Neural cell (in vitro differentiated cells): Measurements from ENCODE around the gene FOXO6.

Source experiments
- CTCF ChIP-seq: fragments of 450-650 bp; IDR thresholded peaks from 2 replicates; pipeline ENCODE4 v1.5.1; 2014; ENCODE audit warnings: antibody characterized with exemption, mild to moderate bottlenecking, moderate library complexity; ENCODE audit not compliant: poor library complexity, severe bottlenecking
- EP300 ChIP-seq: fragments of 450-650 bp; conservative IDR thresholded peaks from 2 replicates; pipeline ENCODE4 v1.6.1; 2014; ENCODE audit warnings: antibody characterized with exemption, mild to moderate bottlenecking, moderate library complexity; ENCODE audit not compliant: poor library complexity, severe bottlenecking
- EZH2 ChIP-seq: fragments of 200-600, 300-800 bp; shearing (Covaris generic), sonication (generic); IDR thresholded peaks from 2 replicates; pipeline ENCODE4 v1.6.1; 2014; ENCODE audit warnings: antibody characterized with exemption, low read length, borderline replicate concordance, mild to moderate bottlenecking; ENCODE audit not compliant: insufficient read depth, poor library complexity, severe bottlenecking
- MXI1 ChIP-seq: fragments of 450-650 bp; conservative IDR thresholded peaks from 2 replicates; pipeline ENCODE4 v1.6.1; 2014; ENCODE audit warnings: antibody characterized with exemption, mild to moderate bottlenecking; ENCODE audit not compliant: poor library complexity, severe bottlenecking
- POLR2AphosphoS5 ChIP-seq: IDR thresholded peaks from 2 replicates; pipeline ENCODE4 v1.6.1; 2012
- RAD21 ChIP-seq: fragments of 450-650 bp; conservative IDR thresholded peaks from 2 replicates; pipeline ENCODE4 v1.6.1; 2014; ENCODE audit warnings: antibody characterized with exemption, mild to moderate bottlenecking, moderate library complexity
- REST ChIP-seq: IDR thresholded peaks from 2 replicates; pipeline ENCODE4 v1.6.1; 2012; ENCODE audit warnings: borderline replicate concordance
- SMC3 ChIP-seq: fragments of 450-650 bp; conservative IDR thresholded peaks from 2 replicates; pipeline ENCODE4 v1.6.1; 2014; ENCODE audit warnings: antibody characterized with exemption, mild to moderate bottlenecking, moderate library complexity; ENCODE audit not compliant: poor library complexity
- TAF1 ChIP-seq: IDR thresholded peaks from 2 replicates; pipeline ENCODE4 v1.6.1; 2012; ENCODE audit warnings: low read depth

- TF ChIP-seq CTCF (no peak), EP300 (no peak), EZH2 (no peak), REST (no peak), MXI1 (no peak), RAD21 (no peak), POLR2AphosphoS5 (no peak), TAF1 (no peak), SMC3 (no peak)
Observed at GRCh38 chr1:41380195-41380594, 19.0 kb downstream of the FOXO6 start.
